Heart left ventricle (tissue), 16 donors: Measurements from ENCODE around the gene PPME1. TPM values are rescaled to one million over a fixed set of nuclear protein-coding genes. Genes with fewer than 3 reads are reported as not detected.

ENCODE experiments used
- ATAC-seq, 4 donors: fragments of 200-7000 bp; cut with Tn5 transposase; one replicate each; pipeline ENCODE4 v1.9.1; 2020 to 2022; ENCODE audit warnings: moderate library complexity in 4 of 4, mild to moderate bottlenecking in 3 of 4, moderate number of reproducible peaks in 1 of 4
- DNase-seq, 5 donors: peaks; one replicate each; pipeline ENCODE4 v3.0.0-alpha.2; 2020
- H3K27ac ChIP-seq, 12 donors: fragments of 200-600 bp; sonication (generic) in 4 of 12; one replicate each; pipeline versions ENCODE4 v1.5.0 to v1.8.0; 2016 to 2022; ENCODE audit warnings: mild to moderate bottlenecking in 2 of 12
- H3K27me3 ChIP-seq, 9 donors: fragments of 200-600 bp; sonication (generic) in 2 of 9; one replicate each; pipeline versions ENCODE4 v1.5.1 to v1.8.0; 2016 to 2022; ENCODE audit warnings: mild to moderate bottlenecking in 3 of 9
- H3K36me3 ChIP-seq, 9 donors: fragments of 200-600 bp; sonication (generic) in 2 of 9; one replicate each; pipeline versions ENCODE4 v1.5.0 to v1.8.0; 2018 to 2022; ENCODE audit warnings: mild to moderate bottlenecking in 2 of 9
- H3K4me1 ChIP-seq, 12 donors: fragments of 200-600 bp; sonication (generic) in 4 of 12; one replicate each; pipeline versions ENCODE4 v1.5.0 to v1.8.0; 2016 to 2022; ENCODE audit warnings: mild to moderate bottlenecking in 3 of 12
- H3K4me3 ChIP-seq, 12 donors: fragments of 200-600 bp; sonication (generic) in 4 of 12; one replicate each; pipeline versions ENCODE4 v1.5.0 to v1.8.0; 2017 to 2022; ENCODE audit warnings: mild to moderate bottlenecking in 9 of 12, moderate library complexity in 4 of 12
- H3K9me3 ChIP-seq, 12 donors: fragments of 200-600 bp; sonication (generic) in 4 of 12; one replicate each; pipeline versions ENCODE4 v1.5.0 to v1.8.0; 2016 to 2022; ENCODE audit warnings: mild to moderate bottlenecking in 1 of 12
- POLR2A ChIP-seq, 2 donors: fragments of 450-650 bp; IDR thresholded peaks; one replicate each; pipeline ENCODE4 v1.6.1; 2017; ENCODE audit warnings: antibody characterized with exemption in 2 of 2, mild to moderate bottlenecking in 2 of 2, moderate library complexity in 2 of 2
- WGBS, 4 donors: extraction: QIAGEN DNeasy Blood & Tissue Kit in 2 of 4; methylation state at CpG; one replicate each; pipeline versions ENCODE4 v1.1.5 to v1.1.7; 2013 to 2018; 5-methylcytosine and 5-hydroxymethylcytosine counted together
- intact Hi-C, 10 donors: fragments of 100-400 bp; cut with DNase I; formaldehyde crosslinking; loops; one replicate each; pipeline versions ENCODE4 v1.11.1 to v1.14.2; 2022
- polyA plus RNA-seq, 2 donors: library from polyadenylated mRNA; stranded (reverse); fragments of 200-250 nt; gene quantifications; one replicate each; pipeline ENCODE4 v1.2.3, GENCODE V29; 2013
- total RNA-seq, 9 donors: library from RNA; depleted of rRNA in 2 of 9; stranded (reverse); fragments of >200 nt in 2 of 9; fragmentation: NEBNext Ultra II Directional in 3 of 9; extraction: Animal tissue kit (Norgen Biotek cat#: 25700) in 3 of 9; gene quantifications; one replicate each; pipeline versions ENCODE4 v1.1.0 to v1.2.4, GENCODE V29; 2016 to 2023
- TF ChIP-seq, protein P1 (sequence below), 12 donors: fragments of 200-600 bp; sonication (generic) in 4 of 12; IDR thresholded peaks; one replicate each; pipeline versions ENCODE4 v1.5.0 to v1.8.0; 2018 to 2022; ENCODE audit warnings: antibody characterized with exemption in 12 of 12, mild to moderate bottlenecking in 5 of 12
- donor health status: ischemic (EF 13 %, LVEDD 7.1; RV severe dilation, severe dysfunction).
- donor health status: healthy with polysubstance abuse.
- donor health status: DM: no; HTN: yes; CAD: no.
- donor health status: DM: no; HTN: no; CAD: no.
- donor health status: ischemic (EF 25% LVEDD 6.9; RV normal size, moderate dysfunction).
- donor health status: ischemic (EF 25% LVEDD 5.7; RV mildly dilated, moderate dysfunction).
- donor health status: healthy.
- donor health status: DM: yes; HTN: yes; CAD: no.
- donor health status: ischemic (EF 35%, LVEDD 5.7; RV mildly dilated, moderate dysfunction).
- donor health status: nonischemic (EF 11% LVEDD 7.7; RV severe dilation, severe dysfunction).
- donor health status: DM: yes; HTN: yes; CAD: no.
- donor health status: PGD.
- donor health status: ischemic (EF 29% LVEDD 5.4; RV normal size, mild dysfunction).
- donor health status: nonischemic (EF 23%, LVEDD 6.1; RV moderate dilation, normal function).

PPME1 gene
- total and polyA plus RNA-seq, 11 donors = 21.3 to 40.5 (median 28.5) TPM

DNA sequence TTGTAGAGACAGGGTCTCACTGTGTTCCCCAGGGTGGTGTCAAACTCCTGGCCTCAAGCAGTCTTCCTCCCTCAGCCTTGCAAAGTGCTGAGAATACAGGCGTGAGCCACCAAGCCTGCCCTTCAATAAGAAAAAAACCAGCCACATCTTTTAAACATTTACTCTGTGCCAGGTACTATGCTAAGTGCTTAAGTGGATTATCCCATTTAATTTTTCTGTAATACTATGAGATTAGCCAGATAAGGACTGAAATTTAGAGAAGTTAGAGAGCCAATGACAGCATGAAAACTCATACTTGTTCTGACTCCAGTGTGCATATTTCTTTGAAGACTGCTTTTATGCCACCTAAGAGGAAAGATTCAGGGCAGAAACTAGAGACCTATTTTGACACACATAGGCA is 35.7 kb downstream of the PPME1 start:
- no peak for TF ChIP-seq POLR2A (IDR thresholded peaks at IDR 0.05)
- TF ChIP-seq, protein P1, sequence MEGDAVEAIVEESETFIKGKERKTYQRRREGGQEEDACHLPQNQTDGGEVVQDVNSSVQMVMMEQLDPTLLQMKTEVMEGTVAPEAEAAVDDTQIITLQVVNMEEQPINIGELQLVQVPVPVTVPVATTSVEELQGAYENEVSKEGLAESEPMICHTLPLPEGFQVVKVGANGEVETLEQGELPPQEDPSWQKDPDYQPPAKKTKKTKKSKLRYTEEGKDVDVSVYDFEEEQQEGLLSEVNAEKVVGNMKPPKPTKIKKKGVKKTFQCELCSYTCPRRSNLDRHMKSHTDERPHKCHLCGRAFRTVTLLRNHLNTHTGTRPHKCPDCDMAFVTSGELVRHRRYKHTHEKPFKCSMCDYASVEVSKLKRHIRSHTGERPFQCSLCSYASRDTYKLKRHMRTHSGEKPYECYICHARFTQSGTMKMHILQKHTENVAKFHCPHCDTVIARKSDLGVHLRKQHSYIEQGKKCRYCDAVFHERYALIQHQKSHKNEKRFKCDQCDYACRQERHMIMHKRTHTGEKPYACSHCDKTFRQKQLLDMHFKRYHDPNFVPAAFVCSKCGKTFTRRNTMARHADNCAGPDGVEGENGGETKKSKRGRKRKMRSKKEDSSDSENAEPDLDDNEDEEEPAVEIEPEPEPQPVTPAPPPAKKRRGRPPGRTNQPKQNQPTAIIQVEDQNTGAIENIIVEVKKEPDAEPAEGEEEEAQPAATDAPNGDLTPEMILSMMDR (IDR thresholded peaks at IDR 0.05) = no peak

DNA sequence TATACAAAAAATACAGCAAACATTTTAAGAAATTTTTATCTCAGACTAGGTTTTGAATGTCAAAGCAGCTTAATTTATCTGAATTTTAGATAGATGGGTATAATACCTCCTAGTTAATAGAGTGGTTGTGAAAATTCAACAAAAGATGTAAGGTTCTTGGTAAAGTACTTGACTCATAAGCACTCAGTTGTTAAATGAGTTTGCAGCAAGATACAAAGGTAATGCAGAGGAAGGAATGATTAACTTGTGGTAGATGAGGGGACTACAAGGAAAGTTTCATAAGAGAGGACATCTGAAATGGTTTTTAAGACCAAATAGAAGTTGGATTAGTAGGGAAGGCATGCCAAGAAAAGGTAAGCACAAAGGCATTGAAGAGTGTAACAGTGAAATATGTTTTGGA is 37.4 kb downstream of the PPME1 start:
- Histone ChIP-seq H3K4me3 (no peak overlapping the region), H3K36me3 (peaks cover 0 to 81% (median 60%) of the 10 kb centered on the region in 9 donors), H3K27ac (no peak overlapping the region), H3K4me1 (no peaks in the 10 kb centered on the region), H3K9me3 (peaks cover 0 to 1% (median 0%) of the 10 kb centered on the region in 12 donors), H3K27me3 (no peaks in the 10 kb centered on the region)
- DNase-seq = no peak
- intact Hi-C loops = no loop called here
- TF ChIP-seq POLR2A (IDR thresholded peaks at IDR 0.05) = no peak
- TF ChIP-seq, protein P1 (IDR thresholded peaks at IDR 0.05) = no peak
- ATAC-seq = no peak

More for the DNA sequence above, 35.7 kb downstream of the PPME1 start:
- Histone ChIP-seq H3K4me1 (no peaks in the 10 kb centered on the region), H3K27ac (no peak overlapping the region), H3K9me3 (no peaks in the 10 kb centered on the region), H3K27me3 (no peaks in the 10 kb centered on the region), H3K4me3 (no peak overlapping the region), H3K36me3 (peaks cover 0 to 77% (median 47%) of the 10 kb centered on the region in 9 donors)
- WGBS, 4 donors = 98 to 100% (median 99%) methylated on average over 1 of the region's 1 CpG
- no peak for ATAC-seq
- DNase-seq = no peak
- intact Hi-C loops = no loop called here

DNA sequence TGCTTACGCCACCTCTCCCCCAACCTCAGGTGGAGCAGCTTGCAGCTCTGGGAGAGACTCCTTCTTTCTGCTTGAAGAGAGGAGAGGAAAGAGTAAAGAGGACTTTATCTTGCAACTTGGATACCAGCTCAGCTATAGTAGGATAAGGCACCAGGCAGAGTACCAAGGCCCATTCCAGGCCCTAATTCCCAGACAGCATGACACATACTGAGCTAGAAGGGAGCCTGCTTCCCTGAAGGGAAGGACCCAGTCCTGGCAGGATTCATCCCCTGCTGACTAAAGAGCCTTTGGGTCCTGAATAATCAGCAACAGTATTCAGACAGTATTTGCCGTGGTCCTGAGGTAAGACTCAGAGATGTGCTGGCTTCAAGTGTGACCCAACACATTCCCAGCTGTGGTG is 41.4 kb downstream of the PPME1 start:
- Histone ChIP-seq H3K4me3 (no peak overlapping the region), H3K27ac (no peak overlapping the region), H3K4me1 (no peaks in the 10 kb centered on the region), H3K36me3 (peaks cover 0 to 63% (median 33%) of the 10 kb centered on the region in 9 donors), H3K27me3 (no peaks in the 10 kb centered on the region), H3K9me3 (peaks cover 0 to 10% (median 0%) of the 10 kb centered on the region in 12 donors)
- no peak for DNase-seq
- 71 to 99% (median 98%) methylated on average over 2 of the region's 2 CpGs for WGBS, 4 donors
- TF ChIP-seq, protein P1 (IDR thresholded peaks at IDR 0.05) = no peak
- TF ChIP-seq POLR2A (IDR thresholded peaks at IDR 0.05) = no peak
- intact Hi-C loops = no loop called here
- peak in 2 of 4 donors; percentile 39 to 51 for ATAC-seq

DNA sequence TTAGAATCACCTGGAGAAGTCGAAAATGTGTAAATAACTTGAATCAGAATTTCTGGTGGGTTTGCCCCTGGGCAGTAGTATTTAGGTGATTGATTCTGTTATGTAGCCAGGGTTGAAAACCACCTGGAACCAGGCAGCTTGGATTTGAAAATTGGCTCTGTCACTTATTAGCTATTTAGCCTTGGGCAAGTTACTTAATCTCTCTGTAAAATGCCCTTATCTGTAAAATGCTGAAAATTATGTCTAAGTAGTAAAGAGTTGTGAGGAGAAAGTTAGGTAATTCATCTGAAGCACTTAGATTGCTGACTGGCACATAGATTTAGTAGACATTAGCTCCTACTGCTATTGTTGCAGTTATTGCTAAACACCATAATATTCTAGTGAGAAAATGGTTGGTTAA is 49.3 kb downstream of the PPME1 start:
- 97 to 100% (median 100%) methylated on average over 1 of the region's 1 CpG for WGBS, 4 donors
- no peak overlapping the region for H3K4me3 ChIP-seq

More for the DNA sequence above, 49.3 kb downstream of the PPME1 start:
- H3K27ac ChIP-seq = no peak overlapping the region
- ATAC-seq (no peak), DNase-seq (no peak)
- peaks cover 0 to 7% (median 3%) of the 10 kb centered on the region in 9 donors for H3K36me3 ChIP-seq
- H3K4me1 ChIP-seq = no peaks in the 10 kb centered on the region
- no peaks in the 10 kb centered on the region for H3K9me3 ChIP-seq
- no peak for TF ChIP-seq POLR2A (IDR thresholded peaks at IDR 0.05)
- TF ChIP-seq, protein P1 (IDR thresholded peaks at IDR 0.05) = no peak
- intact Hi-C loops = no loop called here
- no peaks in the 10 kb centered on the region for H3K27me3 ChIP-seq
